GM19239 (cell line): ENCODE results near the gene TNRC6C.
A peak's percentile ranks its signal among the peaks of the same experiment; 100 is the strongest.

Experiments
- DNase-seq: peaks from one replicate; pipeline ENCODE4 v3.0.0; 2011; ENCODE audit warnings: low spot score; ENCODE audit not compliant: insufficient read length
- FAIRE-seq: peaks from 2 replicates; lab custom pipeline; 2011; peaks lifted over from hg19 to GRCh38; lab: Jason Lieb, UNC

The TNRC6C gene

GRCh38 chr17:78121801-78122215 lies 163.3 kb downstream of the TNRC6C start:
- FAIRE-seq = peak; percentile 35
- no peak for DNase-seq

DNA sequence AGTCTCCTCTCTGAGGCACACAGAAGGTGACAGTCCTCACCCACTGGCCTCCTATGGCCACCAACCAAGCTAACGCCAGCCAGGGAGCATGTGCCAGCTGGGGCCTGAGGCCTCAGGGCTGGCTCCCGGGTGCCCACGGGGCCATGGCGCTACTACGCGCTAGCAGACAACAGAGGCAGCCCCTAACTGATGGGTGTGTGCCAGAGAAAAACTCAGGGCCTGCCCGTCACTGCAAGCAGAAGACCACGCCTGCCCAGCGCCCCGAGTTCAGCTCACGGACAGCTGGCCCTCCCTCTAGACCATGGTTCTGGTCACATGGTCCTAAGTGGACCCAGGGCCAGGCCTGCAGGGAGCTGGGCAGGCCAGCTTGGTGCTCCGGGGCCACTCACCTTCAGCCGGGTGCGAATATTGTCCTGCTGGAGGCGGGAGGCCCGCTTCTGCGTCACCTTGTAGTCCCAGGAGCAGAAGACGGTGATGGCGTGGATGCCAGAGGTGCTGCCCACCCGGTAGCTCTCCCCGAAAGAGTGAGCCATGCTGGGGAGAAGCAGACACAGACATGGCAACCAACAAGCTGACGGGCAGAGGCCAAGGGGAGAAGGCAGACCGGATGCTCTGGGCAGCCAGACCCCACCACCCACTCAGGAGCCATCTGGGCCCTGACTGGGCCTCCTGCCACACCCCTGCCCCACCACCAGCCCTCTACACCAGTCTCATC lies 163.9 kb downstream of the TNRC6C start:
- no peak for FAIRE-seq
- no peak for DNase-seq

DNA sequence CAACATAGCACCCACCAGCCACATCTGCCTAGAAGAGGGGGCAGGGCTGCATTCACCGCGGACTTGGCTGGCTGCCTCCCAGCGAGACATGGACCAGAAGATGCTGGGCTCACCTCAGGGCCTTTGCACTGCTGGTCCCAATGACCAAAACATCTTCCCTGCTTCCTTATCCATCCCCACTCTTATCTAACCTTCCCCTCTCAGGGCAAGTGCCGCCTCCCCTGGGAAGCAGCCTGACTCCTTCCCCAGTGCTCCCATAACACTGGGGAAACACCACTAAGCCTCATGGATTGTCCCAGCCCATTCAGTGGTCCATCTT lies 164.4 kb downstream of the TNRC6C start:
- FAIRE-seq (no peak), DNase-seq (no peak)

- DNase-seq (no peak), FAIRE-seq (peak; percentile 33)
Observed at GRCh38 chr17:78123258-78123929, 164.9 kb downstream of the TNRC6C start.

DNA sequence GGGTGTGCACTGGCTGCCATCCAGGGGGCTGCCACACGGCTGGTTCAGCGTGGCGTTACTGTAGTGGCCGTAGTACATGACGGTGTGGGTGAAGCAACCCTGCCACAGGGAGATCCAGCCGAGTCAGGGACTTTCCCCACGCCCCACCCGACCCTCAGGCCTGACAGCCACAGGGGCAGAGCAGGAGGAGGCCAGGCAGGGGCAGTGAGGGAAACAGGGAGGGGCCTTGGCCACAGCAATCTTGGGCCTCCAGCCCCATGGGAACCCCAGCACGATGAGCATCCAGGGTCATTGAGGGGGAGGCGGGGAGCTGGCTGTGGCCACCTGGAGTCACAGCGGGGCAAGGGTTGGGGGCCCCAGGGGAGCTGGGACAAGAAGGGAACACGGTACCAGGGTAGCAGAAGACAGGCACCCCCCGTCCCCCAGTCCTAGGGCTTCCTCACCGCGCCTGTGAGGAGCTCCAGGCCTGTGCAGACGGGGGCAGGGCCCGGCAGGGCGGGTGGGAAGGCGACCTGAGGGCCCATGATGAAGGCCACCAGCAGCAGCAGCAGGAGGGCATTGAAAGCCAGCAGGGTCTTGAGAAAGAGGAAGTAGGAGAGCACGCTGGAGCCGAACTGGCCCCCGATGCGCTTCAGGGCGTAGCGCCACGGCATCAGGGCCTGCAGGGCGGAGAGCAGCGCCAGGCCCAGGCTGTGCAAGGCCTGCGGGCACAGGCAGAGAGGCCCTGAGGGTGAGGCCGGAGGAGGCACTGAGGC lies 165.8 kb downstream of the TNRC6C start:
- FAIRE-seq (peak; percentile 92), DNase-seq (peak; percentile 71)

- FAIRE-seq = no peak
Observed at GRCh38 chr17:78124836-78125137, 166.3 kb downstream of the TNRC6C start.

DNA sequence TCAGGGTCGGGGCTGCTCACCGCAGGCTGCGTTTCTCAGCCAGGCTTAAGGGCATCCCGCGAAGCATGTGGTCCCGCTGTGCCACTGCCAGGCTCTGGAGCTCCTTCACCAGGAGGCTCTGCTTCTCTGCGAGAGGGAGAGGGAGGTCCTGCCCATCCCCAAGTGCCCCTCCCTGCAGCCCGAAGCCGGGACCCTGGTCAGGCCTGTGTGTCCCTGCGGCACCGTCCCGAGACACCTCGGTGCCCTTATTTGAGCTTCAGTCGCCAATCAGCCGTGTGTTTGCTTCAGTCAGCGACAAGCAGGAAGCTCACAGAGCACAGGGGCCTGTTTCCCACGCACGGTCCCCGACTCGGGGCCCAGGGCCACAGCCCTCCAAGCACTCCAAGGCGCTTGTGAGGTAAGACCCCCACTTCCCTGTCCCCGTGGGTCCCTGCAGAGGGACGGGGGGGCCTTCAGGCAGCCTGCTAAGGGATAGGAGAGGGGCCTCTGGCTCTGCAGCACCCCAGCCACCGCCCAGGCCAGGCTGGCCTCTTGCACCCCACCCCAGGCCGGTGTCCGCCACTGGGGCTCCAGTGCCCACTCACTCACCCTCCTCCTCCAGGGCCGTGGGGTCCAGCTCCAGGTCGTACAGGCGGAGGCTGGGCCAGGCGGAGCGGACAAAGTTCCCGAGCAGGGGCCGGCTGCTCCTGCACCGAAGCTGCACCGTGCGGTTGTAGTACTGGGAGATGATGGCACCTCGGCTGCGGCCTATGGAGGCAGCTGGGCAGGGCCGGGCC lies 166.8 kb downstream of the TNRC6C start:
- DNase-seq (no peak), FAIRE-seq (peak; percentile 72)

More at GRCh38 chr17:78124836-78125137, 166.3 kb downstream of the TNRC6C start:
- no peak for DNase-seq

GRCh38 chr17:78125976-78126894 lies 167.7 kb downstream of the TNRC6C start:
- no peak for DNase-seq
- FAIRE-seq = no peak

- FAIRE-seq = no peak
- DNase-seq = no peak
Observed at GRCh38 chr17:78126895-78127238, 168.4 kb downstream of the TNRC6C start.

DNA sequence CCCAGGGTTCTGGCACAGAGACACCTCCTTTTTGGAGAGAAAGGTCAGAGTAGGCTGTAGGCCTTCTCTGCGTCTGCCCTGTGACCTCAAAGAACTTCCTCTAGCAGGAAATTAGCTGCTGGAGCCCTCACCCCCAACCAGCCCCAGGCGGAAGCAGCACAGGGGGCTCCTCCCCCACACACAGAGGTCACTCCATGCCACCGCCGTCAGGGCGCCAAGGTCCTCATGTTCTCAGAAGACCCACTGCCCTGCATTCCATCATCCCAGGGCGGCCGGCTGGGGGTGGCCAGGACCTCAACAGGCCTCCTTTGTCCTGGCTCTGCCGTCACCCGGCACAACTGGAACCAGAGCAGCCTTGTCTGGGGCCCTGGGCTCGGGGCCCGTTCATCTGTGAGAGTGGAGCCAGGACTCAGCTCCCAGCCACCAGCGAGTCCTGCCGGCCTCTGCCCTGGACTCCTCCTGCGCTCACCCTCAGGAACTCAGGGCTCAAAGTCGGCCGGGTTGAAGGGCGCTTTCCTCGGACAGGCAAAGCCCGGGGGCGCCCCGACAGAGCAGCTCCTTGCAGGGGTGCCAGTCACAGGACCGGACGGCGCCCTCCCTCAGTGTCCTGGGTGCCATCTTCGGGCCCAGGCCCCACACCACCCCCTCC lies 168.9 kb downstream of the TNRC6C start:
- DNase-seq = peak; percentile 72
- FAIRE-seq = peak; percentile 80

DNA sequence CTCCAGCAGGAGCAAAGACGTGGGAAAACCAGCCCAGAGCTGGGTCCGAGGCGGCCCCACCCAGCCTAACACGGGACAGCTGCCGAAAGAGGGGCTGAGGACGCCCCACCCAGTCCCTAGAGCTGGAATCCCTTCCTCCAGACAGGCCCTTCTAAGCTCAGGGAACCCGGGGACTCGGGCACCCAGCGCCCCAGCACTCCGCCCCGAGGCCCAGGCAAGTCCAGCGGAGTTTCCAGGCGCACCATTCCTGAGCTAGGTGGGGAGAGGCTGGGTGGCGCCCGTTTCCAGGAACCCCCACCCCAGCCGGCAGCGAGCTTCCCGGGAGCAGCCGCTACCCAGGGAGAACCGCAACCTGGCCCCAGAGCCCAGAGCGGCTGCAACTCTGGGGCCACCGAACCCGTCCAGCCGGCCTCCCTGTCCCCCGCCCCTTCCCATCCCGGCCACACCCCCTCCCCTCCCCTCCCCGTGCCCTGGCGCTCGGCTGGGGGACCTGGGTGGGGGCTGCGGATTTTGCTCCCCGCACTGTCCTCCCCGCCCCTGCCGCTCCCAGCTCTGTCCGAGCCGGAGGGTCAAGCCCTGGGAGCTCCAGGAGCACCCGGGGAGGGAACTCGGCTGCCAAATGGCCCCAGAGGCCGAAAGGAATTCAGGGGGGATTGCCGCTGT lies 169.5 kb downstream of the TNRC6C start:
- FAIRE-seq (peak; percentile 48), DNase-seq (no peak)

DNA sequence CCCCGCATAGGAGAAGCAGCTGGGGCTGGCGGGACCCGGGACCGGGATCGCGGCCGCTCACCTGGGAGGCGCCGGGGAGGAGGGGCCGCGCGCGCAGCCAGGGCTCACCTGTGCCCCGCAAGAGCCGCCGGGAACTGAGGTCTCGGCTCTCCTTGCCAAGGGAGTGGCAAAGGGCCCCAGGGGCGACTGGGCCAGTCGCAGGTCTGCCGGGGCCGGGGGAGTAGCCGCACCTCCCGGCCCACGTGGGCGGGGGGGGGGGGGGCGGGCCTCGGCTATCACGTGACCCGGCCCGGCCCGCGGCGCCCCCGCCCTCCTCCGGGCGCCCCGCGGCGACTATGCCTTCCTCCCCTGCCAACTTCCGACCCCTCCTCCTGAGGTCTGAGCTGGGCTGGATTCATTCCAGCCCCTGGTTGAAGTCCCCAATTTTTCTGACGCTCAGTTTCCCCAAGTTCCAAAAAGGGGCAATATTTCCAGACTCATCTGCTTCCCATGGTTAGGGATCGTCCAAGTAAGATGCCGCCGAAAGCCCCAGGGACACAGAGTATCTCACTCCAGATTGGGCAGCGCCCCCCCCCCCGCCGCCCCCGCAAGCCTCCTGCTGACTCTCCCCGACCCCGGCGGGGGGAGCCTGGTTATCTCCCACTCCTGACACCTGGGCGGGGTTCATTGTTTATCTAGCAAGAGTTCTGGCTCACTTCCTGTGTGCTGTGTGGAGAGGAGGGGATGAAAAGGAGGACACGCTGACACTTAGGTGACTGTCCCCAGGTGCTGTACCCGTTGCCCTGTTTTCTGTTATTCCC lies 170.2 kb downstream of the TNRC6C start, which contains the start of gene TMC6:
TMC6 (minus strand) TSS at position 205 of the 800 bp plus-strand sequence. CDS start 1,923 bp downstream, outside the sequence.
- FAIRE-seq = peak; percentile 92

DNA sequence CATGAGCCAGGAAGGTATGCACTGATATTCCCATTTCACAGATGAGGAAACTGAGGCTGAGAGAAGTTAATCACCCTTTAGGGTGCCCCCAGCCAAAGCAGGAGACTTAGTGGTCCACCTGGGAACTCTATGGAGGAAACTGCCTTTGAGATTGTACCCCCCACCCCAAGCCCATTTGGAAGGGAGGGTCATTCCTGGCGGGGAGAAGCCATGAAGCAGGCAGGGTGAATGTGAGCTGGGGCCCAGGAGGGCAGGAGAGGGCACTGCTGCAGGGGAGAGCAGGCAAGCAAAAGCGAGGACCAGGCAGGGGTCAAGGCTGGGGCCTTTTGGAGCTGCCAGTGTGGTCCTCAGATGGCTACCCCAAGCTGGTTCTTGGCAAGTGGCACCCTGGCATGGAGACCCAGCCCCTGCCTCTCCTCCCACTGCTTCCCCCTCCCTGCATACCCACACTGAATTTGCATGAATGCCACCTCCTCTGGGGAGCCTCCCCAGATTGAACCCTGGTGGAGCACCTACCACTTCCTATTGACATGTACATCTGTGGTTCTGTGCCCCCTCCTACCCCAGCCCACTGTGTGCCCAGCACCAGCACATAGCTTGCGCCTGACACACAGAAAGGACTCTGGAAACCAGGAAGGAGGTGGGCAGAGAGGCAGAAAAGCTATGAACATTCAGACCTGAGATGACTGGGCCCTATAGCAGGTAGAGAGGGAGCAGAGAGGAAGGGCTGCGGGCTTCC lies 171.0 kb downstream of the TNRC6C start:
- DNase-seq (no peak), FAIRE-seq (peak; percentile 73)

More for the DNA sequence above, 170.2 kb downstream of the TNRC6C start, which contains the start of gene TMC6:
- no peak for DNase-seq

- no peak for DNase-seq
Observed at GRCh38 chr17:78130090-78130436, 171.6 kb downstream of the TNRC6C start.

DNA sequence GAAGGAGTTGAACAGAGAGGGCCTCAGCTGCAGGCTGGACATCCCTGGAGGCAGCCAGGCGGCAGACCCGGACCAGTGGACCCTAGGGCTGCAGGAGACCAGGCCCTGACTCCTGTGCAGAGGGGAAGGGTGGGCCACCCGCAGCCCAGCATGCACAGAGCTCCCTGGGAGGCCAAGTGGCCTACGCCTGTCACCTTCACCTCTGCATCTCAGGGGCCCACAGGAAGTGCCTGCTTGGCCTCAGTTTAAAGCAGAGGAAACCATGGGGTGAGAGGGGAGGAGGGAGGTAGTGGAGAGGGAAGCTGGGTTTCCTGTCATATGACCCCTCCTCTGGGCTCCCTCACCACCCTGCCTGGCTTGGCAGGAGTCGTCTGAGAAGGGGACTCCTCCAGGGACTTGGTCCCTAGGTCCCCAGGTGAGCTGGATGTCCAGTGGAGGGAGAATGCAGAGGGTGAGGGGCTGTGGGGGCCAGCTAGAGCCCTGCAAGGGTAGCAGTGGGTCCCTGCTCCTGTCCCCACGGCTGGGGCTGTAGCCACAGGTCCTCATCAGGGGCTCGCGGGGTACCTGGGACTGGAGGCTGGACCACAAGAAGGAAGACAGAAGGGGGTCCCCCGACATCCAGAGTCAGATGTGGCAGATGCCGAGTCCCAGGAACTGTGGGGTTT lies 172.1 kb downstream of the TNRC6C start, which contains the start of gene TMC8:
TMC8 (plus strand) TSS at position 335 of the 665 bp plus-strand sequence. CDS start 818 bp downstream, outside the sequence.
- peak; percentile 98 for FAIRE-seq
- peak; percentile 68 for DNase-seq

More at GRCh38 chr17:78130090-78130436, 171.6 kb downstream of the TNRC6C start:
- FAIRE-seq = no peak
